T47D (cell line): ENCODE data around the gene ELOVL1.

Experiments
- DNase-seq, 2 experiments: peaks; one replicate each; pipeline versions ENCODE4 v3.0.0 to v3.0.0-alpha.2; 2011 to 2012; ENCODE audit warnings: low read depth in 1 of 2, low spot score in 1 of 2
- JUND ChIP-seq: IDR thresholded peaks from 2 replicates; pipeline ENCODE4 v1.6.1; 2012; ENCODE audit warnings: low read depth
- in situ Hi-C: cut with HindIII; loops from 2 replicates; pipeline ENCODE4 v1.10.0; 2016; ENCODE audit warnings: low sequenced_read_pairs, low pct_unique_long_range_greater_than_20kb

The ELOVL1 gene

GRCh38 chr1:43358746-43359693 is 8.8 kb downstream of the ELOVL1 start, which contains the start of gene CDC20:
TSS of gene CDC20 (plus strand) at chr1:43358981. CDS start at chr1:43359216, 235 bp downstream.
- TF ChIP-seq JUND: no peak
- peak; percentile 73 to 97 for DNase-seq
- in situ Hi-C loops: no loop called here

DNA sequence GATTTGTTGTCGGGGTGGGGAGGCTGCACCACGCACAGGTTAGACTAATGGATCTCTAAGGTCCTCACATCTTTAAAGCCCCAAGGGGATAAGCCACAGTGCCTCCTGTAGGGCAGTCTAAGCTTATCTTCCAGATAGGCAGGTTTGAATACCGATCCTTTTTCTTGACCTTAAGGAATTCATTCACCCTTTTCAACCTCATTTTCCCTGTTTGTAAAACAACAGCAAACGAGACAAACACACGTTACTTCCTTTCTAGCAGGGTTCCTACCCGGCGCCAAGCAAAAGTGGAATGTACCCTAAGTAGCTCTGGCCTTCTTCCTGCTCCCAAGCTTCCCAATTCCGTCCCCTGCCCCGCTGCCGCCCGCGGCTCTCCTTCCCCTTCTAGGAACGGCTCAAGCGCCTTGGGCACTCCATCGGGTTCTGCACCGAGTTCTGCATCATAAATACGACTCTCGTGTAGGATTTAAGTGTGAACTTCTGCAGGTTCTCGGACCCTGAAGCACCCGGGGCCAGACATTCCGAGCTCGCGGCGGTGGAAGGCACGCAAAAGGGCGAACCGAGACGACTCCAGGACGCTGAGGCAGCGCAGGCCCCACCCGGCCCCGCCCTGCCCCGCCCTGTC is 9.6 kb downstream of the ELOVL1 start:
- DNase-seq: peak in 1 of 2 experiments; percentile 45
- TF ChIP-seq JUND: no peak
- in situ Hi-C loops: no loop called here

- in situ Hi-C loops: no loop called here
- no peak for DNase-seq
- no peak for TF ChIP-seq JUND
These were observed 10.6 kb downstream of the ELOVL1 start for GRCh38 chr1:43357251-43357650.

DNA sequence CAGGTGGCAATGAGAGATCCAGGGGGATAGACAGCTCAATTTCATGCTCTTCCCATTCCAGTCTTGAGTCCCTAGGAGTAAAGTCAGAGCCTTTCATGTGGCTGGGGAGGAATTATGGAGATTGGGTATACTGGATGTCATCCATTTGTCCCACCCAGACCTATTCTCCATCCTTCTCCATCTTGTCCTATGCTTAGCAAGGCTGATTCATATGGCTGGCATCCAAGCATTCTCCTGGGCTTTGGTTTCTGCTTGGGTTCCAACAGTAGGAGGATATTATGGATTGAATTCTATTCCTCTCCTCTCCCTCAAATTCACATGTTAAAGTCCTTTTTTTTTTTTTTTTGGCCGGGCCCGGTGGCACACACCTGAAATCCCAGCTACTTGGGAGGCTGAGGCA is 12.9 kb downstream of the ELOVL1 start:
- in situ Hi-C loops: no loop called here
- DNase-seq: no peak
- no peak for TF ChIP-seq JUND

- DNase-seq: no peak
- in situ Hi-C loops: no loop called here
- no peak for TF ChIP-seq JUND
These were observed 13.3 kb downstream of the ELOVL1 start for GRCh38 chr1:43354471-43354870.

GRCh38 chr1:43352881-43353280 is 14.9 kb downstream of the ELOVL1 start:
- no peak for DNase-seq
- in situ Hi-C loops: no loop called here
- no peak for TF ChIP-seq JUND

- no peak for TF ChIP-seq JUND
- no peak for DNase-seq
- in situ Hi-C loops: no loop called here
These were observed 15.5 kb downstream of the ELOVL1 start for GRCh38 chr1:43352351-43352705.

DNA sequence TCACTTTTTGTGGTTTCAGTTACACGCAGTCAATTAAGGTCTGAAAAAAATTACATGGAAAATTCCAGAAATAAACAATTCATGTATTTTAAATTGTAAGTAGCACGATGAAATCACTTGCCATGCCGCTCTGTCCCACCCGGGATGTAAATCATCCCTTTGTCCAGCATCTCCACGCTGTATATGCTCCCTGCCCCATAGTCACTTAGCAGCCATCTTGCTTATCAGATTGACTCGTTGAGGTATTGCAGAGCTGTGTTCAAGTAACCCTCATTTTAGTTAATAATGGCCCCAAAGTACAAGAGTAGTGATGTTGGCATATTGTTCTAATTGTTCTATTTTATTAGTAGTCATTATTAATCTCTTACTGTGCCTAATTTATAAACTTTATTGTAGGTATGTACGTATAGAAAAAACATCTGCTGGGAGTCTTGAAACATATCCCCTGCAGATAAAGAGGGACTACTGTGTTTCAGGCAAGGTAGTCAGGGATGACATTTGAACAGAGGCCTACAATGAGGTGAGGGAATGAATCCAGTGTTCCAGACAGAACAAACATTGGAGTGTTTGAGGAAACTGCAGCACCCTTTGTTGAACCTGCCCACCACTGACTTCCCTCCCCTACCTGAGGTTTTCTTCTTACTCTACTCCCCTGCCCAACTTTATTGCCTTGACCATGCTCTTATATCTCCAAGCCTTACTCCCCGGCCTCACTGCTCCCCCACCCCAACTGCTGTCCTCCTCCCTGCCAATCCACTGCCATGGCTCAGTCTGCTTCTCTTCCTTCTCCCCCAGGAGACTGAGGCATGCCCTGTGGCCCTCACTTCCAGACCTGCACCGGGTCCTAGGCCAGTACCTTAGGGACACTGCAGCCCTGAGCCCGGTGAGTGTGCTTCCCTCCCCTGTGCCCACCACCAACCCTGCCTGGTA is 16.1 kb downstream of the ELOVL1 start:
- no peak for TF ChIP-seq JUND
- DNase-seq: no peak
- in situ Hi-C loops: no loop called here

DNA sequence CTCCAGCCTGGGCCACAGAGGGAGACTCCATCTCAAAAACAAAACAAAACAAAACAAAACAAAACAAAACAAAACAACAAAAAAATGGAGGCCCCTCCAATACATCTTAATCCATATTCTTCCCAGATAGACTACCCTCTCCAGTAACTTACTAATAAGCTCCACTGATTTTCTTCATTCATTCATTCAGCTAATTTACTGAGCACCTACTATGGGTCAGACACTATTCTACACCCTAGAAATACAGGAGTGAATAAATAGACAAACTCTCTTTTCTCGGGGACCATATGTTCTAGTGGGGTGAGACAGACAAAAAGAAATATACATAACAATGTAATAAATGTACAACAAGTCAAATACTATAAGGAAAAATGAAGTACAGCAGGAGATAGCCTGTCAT is 16.8 kb downstream of the ELOVL1 start:
- no peak for TF ChIP-seq JUND
- in situ Hi-C loops: no loop called here
- DNase-seq: no peak

DNA sequence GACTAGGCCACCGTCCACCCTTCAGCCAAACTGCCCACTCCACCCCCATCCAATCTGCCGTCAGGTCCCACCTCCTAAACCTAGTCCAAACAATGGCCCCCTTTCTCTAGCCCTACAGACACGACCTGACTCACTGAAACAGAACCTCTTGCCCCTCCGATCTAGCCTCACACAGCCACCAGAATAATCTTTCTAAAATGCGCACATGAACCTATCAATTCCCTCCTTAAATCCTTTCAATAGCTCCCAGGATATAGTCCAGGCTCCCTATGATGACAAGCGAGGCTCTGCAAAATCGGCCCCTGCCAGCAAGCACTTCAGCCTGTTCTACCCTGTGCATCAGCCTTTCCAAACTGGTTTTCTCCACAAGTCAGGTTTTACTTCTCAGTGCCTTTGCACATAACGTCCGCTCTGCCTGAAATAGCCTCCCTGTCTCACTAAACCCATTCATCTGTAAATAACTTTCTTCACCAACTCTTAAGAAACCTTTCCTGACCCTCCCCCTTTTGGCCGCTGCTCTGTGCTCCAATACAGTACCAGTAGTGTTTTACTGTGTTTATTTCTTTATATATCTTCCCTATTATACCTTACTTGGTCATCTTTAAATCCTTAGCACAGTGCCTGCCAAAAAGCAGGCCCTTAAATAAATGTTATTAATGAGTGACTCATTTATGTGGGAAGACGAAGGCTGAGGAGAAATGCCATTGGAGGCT is 18.1 kb downstream of the ELOVL1 start:
- in situ Hi-C loops: no loop called here
- TF ChIP-seq JUND: no peak
- DNase-seq: peak; percentile 6 to 33

DNA sequence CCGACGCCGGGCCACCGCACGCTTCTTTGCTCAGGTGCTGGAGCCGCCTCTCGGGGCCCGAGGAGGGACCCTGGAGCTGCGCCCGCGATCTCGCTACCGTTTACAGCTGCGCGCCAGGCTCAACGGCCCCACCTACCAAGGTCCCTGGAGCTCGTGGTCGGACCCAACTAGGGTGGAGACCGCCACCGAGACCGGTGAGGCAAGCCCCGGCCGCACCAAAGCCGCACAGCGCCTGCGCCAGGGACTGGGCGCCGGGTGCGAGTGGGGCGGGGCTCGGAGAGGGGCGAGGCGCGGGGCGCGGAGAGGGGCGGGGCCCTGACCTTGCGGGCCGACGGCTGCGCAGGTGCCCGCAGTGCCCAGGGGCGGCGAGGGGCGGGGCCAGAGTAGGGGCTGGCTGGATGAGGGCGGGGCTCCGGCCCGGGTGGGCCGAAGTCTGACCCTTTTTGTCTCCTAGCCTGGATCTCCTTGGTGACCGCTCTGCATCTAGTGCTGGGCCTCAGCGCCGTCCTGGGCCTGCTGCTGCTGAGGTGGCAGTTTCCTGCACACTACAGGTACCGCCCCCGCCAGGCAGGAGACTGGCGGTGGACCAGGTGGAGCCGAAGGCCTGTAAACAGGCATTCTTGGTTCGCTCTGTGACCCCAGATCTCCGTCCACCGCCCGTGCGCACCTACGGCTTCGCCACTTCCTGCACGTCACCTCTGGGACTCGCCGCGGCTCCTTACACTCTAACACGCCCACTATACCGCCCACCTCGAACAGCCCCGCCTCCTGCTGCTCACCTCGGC is 18.8 kb downstream of the ELOVL1 start:
- peak; percentile 85 to 89 for DNase-seq
- in situ Hi-C loops: no loop called here
- no peak for TF ChIP-seq JUND
